Hepatocyte (in vitro differentiated cells): Measurements from ENCODE around the gene ACTL7A.

ENCODE experiments used
- EZH2 ChIP-seq: fragments of 200-600 bp; sonication (generic); IDR thresholded peaks from 2 replicates; pipeline ENCODE4 v1.6.1; 2016; ENCODE audit warnings: antibody characterized with exemption, mild to moderate bottlenecking, borderline replicate concordance
- EZH2phosphoT487 ChIP-seq: fragments of 200-600 bp; sonication (generic); IDR thresholded peaks from one replicate; pipeline ENCODE4 v1.6.1; 2018; ENCODE audit warnings: antibody characterized with exemption, mild to moderate bottlenecking, low read depth, moderate library complexity; ENCODE audit not compliant: unreplicated experiment, severe bottlenecking
- TF ChIP-seq, protein P1 (sequence below): fragments of 200-600 bp; sonication (generic); IDR thresholded peaks from 2 replicates; pipeline ENCODE4 v1.5.1; 2016; ENCODE audit warnings: antibody characterized with exemption, mild to moderate bottlenecking; ENCODE audit not compliant: poor library complexity

DNA sequence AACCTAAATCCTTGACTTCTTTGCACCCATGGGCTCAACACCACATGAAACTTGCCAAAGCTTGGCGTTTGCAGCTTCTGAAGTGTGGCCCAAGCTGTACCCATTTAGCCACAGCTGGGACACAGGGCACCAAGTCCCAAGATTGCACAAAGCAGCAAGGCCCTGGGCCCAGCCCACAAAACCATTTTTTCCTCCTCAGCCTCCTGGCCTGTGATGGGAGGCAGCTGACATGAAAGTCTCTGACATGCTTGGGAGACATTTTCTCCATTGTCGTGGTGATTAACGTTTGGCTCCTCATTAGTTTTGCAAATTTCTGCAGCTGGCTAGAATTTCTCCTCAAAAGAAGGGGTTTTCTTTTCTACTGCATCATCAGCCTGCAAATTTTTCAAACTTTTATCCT lies 38.2 kb upstream of the ACTL7A start:
- TF ChIP-seq EZH2 (no peak), EZH2phosphoT487 (no peak)
- TF ChIP-seq, protein P1, sequence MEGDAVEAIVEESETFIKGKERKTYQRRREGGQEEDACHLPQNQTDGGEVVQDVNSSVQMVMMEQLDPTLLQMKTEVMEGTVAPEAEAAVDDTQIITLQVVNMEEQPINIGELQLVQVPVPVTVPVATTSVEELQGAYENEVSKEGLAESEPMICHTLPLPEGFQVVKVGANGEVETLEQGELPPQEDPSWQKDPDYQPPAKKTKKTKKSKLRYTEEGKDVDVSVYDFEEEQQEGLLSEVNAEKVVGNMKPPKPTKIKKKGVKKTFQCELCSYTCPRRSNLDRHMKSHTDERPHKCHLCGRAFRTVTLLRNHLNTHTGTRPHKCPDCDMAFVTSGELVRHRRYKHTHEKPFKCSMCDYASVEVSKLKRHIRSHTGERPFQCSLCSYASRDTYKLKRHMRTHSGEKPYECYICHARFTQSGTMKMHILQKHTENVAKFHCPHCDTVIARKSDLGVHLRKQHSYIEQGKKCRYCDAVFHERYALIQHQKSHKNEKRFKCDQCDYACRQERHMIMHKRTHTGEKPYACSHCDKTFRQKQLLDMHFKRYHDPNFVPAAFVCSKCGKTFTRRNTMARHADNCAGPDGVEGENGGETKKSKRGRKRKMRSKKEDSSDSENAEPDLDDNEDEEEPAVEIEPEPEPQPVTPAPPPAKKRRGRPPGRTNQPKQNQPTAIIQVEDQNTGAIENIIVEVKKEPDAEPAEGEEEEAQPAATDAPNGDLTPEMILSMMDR, result no peak
